Stimulated activated CD8-positive, alpha-beta memory T cell treated with anti-CD3 and anti-CD28 coated beads, Interleukin-15, amount 100 ng/mL, for 4 hours (primary cell): ENCODE measurements around the gene RHOV.
A peak's percentile ranks its signal among the peaks of the same experiment; 100 is the strongest.

ENCODE experiments used
- DNase-seq, 2 donors: peaks; one replicate each; pipeline ENCODE4 v3.0.0-alpha.2; 2020; ENCODE audit warnings: low read depth in 2 of 2

The RHOV gene

GRCh38 chr15:40845036-40845435, 29.0 kb downstream of the RHOV start:
- DNase-seq, result no peak

DNA sequence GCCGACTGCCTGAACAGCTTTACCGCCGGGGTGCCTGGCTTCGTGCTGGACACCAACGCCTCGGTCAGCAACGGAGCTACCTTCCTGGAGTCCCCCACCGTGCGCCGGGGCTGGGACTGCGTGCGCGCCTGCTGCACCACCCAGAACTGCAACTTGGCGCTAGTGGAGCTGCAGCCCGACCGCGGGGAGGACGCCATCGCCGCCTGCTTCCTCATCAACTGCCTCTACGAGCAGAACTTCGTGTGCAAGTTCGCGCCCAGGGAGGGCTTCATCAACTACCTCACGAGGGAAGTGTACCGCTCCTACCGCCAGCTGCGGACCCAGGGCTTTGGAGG, 29.4 kb downstream of the RHOV start:
- no peak for DNase-seq

DNA sequence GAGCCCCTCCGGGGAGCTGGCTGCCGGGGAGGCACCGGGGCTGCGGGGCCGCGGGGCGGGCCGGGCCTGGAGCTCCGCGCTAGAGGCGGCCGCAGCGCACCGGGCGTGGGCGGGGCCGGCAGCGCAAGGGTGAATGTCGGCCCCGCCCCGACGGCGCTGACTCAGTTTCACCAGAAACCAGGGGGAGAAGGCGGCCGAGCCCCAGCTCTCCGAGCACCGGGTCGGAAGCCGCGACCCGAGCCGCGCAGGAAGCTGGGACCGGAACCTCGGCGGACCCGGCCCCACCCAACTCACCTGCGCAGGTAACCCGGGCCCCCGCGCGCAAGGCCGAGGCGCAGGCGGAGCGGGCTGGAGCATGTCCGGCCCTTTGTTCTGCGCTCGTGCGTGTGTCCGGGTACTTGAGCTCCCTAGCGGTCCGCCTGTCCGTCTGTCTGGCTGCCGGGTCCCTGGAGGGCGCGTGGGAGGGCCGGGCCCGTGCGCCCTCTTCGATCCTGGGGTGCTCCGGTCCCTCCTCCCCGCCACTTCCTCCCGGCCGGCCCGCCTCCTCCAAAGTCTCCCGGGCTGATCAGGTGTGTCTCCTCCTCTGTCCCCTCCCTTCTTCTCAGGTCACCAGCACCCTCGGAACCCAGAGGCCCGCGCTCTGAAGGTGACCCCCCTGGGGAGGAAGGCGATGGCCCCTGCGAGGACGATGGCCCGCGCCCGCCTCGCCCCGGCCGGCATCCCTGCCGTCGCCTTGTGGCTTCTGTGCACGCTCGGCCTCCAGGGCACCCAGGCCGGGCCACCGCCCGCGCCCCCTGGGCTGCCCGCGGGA, 29.9 kb downstream of the RHOV start, which contains the start of gene SPINT1:
Gene SPINT1 (plus strand): TSS at position 164 of the 811 bp plus-strand sequence. CDS start 507 bp downstream, at position 671.
- DNase-seq, result peak; percentile 57 to 65

DNA sequence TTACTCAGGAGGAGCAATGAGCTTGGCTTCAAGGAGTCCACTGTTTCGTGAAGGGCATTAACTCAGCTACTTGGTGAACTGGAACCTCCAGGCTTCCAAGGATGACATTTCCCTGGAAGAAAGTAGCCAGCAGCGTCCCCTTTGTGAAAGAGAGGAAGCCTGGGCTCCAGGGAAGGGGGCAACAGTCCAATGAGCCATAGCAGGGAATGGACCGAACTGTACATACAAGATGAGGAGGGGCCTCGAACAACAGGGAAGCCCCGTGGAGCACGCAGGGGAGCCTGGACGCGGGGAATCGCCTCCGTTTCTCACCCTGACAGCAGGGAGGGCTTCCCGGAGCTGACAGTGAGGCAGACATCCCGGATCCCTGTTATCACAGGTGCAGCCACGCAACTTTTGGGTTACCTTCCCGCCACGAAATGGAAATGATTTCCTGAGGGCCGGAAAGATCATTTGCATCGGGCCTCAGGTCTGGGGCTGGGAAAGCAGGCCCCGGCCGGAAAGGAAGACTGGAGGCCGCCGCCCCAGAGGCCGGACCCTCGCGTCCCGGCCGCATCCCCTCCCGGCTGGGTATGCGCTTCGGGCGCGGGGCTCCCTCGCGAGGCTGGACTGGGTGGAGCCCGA, 30.7 kb downstream of the RHOV start:
- no peak for DNase-seq

DNA sequence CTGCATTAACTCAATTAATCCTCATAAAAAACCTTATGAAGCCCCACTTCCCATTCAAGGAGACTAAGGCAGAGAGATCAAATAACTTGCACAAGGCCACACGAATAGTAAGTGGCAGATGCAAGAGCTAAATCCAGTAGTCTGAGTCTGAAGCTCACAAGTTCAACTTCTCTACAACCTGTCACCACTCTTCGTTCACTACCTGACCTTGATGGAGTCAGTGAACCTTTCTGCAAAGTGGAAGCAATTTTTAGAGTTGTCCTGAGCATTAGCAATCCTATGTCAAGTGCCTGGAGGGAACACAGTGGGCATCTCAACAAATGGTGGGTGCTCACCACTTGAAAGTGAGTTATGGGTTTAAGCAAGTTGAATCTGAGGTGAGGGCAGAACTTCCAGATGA, 32.3 kb downstream of the RHOV start:
- no peak for DNase-seq

DNA sequence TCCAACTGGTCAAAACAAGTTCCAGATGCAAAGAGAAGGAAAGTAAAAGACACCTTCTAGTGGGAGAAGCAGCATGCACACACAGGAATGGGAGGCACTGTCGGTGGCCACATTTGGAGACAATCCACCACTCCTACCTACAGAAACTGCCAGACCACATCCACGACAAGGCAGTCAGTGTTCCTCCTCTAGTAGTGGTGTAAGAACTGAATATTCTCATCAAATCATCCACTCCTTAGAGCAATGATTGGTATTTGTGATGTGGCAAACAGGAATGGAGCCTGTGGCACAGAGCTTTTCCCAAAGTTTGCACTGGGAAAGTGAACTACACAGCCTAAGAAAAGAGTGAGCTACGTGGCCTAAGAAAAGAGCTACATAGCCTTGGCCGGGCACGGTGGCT, 35.3 kb downstream of the RHOV start:
- no peak for DNase-seq

DNA sequence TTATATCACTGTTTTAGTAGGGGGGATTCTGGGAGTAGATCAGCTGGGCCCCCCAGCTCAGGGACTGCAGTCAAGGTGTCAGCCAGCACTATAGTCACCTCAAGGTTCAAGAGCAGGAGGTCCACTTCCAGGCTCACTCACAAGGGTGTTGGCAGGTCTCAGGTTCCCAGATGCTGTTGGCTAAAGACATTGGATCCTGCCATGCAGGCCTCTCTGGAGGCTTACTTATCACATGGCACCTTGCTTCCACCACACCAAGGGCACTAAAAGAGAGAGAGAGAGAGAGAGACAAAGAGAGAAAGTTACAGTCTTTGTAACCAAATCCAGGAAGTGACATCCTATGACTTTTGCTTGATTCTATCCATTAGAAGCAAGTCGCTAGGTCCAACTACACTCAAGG, 38.0 kb downstream of the RHOV start:
- DNase-seq, result no peak

GRCh38 chr15:40832903-40833302, 41.1 kb downstream of the RHOV start:
- DNase-seq, result no peak

GRCh38 chr15:40831861-40832260, 42.2 kb downstream of the RHOV start:
- DNase-seq, result no peak

DNA sequence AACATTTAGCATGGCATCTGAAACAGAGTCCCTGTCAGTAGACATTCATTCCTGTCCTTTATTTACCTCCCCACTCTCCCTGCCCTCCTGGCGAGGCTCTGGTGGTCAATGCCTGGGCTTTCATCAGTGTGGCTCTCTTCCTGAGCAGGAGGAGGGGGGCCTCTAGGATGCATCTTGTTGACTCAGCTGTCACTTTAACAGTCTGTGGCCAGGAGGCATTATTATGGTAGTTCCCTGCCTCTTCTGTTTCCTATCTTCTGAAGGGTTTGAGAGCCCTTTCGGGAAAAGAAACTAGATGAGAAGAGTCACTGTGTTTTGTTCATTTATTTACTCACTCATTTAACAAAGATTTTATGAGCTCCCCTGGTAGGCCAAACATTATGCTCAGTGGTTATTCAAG, 43.1 kb downstream of the RHOV start:
- DNase-seq, result no peak

DNA sequence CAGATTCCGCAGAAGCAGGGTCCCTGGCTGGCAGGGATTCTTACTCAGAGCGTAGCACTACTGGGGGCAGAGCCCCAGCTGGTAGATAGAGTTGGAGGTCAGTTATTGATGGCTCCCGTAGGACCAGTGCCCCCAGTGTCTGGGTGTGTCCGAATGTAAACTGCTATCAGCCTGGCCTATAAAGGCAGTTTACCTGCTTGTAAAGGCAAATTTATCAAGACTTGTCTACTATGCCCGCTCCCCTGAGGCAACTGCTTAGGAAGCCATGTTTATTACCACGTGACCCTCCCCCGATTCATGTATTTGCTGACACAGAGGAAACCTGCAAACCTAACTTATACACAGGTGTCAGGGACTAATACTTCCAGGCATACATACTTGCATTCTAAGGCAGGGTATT, 44.9 kb downstream of the RHOV start:
- no peak for DNase-seq

- DNase-seq, result no peak
These were observed 45.5 kb downstream of the RHOV start, which contains the start of gene PPP1R14D for GRCh38 chr15:40828447-40829036. TSS of gene PPP1R14D (minus strand) at chr15:40828708. CDS start at chr15:40828641, 67 bp downstream.

- no peak for DNase-seq
These were observed 47.5 kb downstream of the RHOV start for GRCh38 chr15:40826423-40827075.

DNA sequence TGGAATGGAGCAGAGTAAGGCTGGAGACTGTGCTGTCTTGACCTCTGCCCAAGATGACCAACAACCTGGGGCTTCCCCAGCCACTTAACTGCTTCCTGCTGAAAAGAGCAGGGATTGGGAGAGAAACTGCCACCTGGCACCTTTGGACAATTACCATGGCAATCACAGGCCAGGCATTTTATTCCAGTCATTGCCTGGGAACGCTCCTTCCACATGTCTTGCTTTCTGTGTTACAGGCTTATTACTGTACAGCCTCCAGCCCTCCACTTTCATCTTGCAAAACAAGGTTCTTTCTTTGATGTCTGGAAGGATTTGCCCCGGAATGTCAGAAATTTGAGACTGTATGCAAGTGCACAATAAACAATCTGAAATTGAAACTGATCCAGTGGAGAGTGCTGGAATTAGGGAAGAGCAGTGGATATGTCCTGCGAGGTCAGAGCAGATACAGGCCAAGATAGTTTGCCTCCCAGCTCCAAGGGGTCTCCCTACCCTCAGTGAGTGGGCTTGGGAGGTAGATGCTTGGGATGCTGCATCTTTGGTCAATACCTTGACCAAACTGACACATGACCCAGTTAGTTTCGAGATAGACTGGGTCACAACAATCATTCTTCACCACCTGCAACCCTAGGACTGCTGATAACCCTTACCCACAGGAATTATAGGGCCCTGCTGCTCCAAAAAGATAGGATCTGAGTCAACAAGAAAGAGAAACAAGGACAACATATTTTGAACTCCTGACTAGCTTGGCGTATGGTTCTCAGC, 48.2 kb downstream of the RHOV start:
- DNase-seq, result no peak

DNA sequence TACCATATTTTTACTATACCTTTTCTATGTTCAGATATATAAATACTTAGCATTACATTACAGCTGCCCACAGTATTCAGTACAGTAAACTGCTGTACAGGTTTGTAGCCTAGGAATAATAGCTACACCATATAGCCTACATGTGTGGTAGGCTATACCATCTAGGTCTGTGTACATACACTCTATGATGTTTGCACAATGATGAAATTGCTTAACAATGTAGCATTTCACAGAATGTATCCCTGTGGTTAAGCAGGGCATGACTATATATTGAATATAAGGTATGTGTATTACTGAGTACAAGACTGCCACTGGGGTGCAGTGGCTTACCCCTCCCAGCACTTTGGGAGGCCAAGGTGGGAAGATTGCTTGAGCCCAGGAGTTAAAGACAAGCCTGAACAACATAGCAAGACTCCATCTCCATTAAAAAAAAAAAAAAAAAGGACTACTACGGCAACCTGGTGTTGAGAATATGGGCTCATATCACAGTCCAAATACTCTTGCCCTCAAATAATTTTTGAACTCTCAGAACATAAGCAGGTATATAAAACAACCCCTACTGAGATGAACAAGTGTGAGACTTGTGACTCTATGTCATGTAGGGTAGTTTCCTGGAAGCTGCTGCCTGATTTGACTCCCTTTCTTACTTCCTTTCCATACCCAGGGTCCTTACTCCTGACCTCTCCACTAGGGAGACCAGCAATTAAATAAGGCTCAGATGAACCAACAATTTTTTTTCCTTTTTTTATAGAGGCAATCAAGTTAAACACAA, 50.3 kb downstream of the RHOV start:
- DNase-seq, result no peak
